Measurements from ENCODE around the gene POP5. TPM values are rescaled to one million over a fixed set of nuclear protein-coding genes. Genes with fewer than 3 reads are reported as not detected.

POP5 gene, protein sequence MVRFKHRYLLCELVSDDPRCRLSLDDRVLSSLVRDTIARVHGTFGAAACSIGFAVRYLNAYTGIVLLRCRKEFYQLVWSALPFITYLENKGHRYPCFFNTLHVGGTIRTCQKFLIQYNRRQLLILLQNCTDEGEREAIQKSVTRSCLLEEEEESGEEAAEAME
- 39.5 TPM for total RNA-seq
- long read RNA-seq, transcript POP5-208 (4 exons, 821 nt): minor isoform, 9 of 44 reads
- long read RNA-seq, transcript POP5-202 (5 exons, 801 nt): major isoform, 15 of 44 reads
- long read RNA-seq, partial matches to known transcripts: 2 of 44 reads
- long read RNA-seq, other reads (novel, unspliced or antisense): 12 of 44 reads

DNA sequence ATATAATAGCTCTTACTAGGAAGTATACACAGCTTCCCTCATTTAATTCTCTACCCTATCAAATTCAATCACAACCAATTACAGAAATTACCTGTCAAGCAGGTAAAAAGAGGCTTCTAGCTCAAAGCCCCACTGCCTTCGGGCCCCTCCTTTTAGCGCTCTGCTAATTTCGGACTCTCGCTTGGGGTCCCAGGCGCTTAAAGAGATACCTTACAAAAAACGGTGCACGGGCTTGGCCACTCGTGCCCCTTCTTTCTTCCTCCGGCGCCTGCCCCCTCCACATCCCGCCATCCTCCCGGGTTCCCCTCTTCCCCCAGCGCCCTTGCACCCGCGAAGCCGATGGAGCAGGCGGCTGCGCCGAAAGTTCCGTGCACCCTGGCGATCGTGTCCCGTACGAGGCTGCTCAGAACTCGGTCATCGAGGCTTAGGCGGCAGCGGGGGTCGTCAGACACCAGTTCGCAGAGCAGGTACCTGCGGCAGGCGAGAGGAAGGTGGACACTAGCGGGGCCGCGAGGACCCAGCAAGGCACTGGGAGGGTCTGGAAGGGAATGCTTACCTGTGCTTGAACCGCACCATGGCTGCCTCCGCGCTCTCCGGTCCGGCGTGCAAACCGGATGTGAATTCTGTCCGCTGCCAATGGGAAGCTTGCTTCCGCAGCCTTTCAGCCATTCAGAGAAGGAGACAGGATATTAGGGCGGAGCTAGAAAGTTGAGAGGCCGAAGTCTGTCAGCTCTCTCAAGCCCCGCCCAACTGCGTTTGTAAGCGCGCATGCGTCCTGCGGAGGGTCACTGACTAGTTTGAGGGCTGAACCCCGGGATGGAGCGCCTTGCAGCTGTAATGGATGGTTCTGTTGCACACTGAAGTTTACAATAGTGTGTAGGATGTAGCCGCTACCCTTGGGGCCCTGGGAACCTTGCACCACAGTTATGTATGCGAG is at the start of gene POP5:
Gene POP5, minus strand, starts transcription at position 616 of the 937 bp plus-strand sequence. Its CDS starts 40 bp downstream, at position 576.
- intact Hi-C loops (cut with DNase I): loop anchor here (10.0 kb wide), 1 partner anchor 134 kb away; the partner anchor contains the start of gene UNC119B
- ATAC-seq: peak; percentile 95 to 96
- peak; percentile 97 for DNase-seq
- H3K27me3 ChIP-seq (ENCODE audit: low read depth): no peaks in the 10 kb centered on the region
- peak within 1 kb of the TSS; percentile 86 for H3K4me3 ChIP-seq
- TF ChIP-seq, protein P1, sequence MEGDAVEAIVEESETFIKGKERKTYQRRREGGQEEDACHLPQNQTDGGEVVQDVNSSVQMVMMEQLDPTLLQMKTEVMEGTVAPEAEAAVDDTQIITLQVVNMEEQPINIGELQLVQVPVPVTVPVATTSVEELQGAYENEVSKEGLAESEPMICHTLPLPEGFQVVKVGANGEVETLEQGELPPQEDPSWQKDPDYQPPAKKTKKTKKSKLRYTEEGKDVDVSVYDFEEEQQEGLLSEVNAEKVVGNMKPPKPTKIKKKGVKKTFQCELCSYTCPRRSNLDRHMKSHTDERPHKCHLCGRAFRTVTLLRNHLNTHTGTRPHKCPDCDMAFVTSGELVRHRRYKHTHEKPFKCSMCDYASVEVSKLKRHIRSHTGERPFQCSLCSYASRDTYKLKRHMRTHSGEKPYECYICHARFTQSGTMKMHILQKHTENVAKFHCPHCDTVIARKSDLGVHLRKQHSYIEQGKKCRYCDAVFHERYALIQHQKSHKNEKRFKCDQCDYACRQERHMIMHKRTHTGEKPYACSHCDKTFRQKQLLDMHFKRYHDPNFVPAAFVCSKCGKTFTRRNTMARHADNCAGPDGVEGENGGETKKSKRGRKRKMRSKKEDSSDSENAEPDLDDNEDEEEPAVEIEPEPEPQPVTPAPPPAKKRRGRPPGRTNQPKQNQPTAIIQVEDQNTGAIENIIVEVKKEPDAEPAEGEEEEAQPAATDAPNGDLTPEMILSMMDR (IDR thresholded peaks at IDR 0.05): no peak
- H3K9me3 ChIP-seq: no peaks in the 10 kb centered on the region
- H3K4me1 ChIP-seq: peaks cover 41% of the 10 kb centered on the region
- peak within 1 kb of the TSS; percentile 74 for H3K27ac ChIP-seq
- peaks cover 40% of the 10 kb centered on the region for H3K36me3 ChIP-seq

DNA sequence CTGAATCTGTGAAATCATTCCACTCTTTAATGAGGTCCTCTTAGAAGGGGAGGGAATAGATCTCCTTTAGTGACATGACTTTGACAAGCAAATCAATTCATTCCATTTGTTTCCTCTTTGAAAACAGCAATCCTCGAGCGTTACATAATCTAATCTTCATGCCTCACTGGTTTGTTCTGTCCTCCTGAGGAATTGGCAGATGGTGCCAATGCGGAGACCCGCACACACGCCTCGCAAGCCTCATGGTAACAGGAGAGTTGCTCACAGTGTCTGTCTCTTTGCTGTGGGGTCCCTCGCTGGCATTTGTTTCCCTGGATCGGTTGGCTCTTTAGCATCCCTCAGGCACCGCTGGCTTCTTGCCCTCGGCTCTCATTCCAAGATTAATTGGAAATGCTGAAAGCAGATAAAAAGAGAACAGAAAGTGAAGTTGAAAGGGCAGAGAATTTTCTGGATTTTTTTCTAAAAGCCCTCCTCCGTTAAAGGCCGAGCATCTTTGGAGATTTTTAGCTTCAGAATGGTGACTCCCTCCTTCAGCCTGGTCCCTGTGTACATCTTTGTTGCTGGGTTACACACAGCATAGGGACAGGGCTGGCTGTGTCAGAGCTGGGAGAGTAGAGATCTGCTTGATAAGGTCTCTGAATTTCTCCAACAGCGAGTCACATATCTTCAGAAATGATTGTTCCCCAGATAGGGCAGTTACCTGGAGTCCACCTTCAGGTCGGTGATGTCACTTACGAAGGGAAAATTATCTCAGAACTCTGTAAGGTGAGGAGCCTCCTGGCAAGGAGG is 49.1 kb upstream of the POP5 start:
- Histone ChIP-seq H3K36me3 (no peaks in the 10 kb centered on the region), H3K27me3 (ENCODE audit: low read depth) (peaks cover 5% of the 10 kb centered on the region), H3K27ac (no peak overlapping the region), H3K4me3 (no peak overlapping the region), H3K4me1 (no peaks in the 10 kb centered on the region), H3K9me3 (no peaks in the 10 kb centered on the region)
- TF ChIP-seq, protein P1 (IDR thresholded peaks at IDR 0.05): no peak
- DNase-seq: no peak
- intact Hi-C loops (cut with DNase I): no loop called here
- no peak for ATAC-seq

DNA sequence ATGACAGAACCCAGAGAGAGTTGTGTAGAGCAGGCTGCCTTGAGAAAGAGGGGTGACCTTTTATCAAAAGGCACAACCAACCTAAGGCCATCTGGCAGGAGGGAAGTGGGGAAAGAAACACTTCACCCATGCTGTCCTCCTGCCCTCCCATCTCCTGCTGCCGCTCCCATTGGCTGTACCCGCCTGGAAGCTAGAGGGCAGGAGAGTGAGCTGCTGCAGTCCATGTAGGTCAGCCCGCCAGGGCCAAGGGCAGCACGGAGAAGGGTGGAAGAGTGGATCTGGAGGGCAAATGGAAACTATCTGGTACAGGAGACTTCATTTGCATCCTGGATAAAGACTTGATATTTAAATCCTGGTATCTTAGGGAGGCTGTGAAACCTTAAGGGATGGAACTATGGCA is 47.7 kb upstream of the POP5 start:
- H3K4me1 ChIP-seq: no peaks in the 10 kb centered on the region
- peaks cover 5% of the 10 kb centered on the region for H3K27me3 ChIP-seq (ENCODE audit: low read depth)
- H3K36me3 ChIP-seq: no peaks in the 10 kb centered on the region
- no peaks in the 10 kb centered on the region for H3K9me3 ChIP-seq
- H3K4me3 ChIP-seq: no peak overlapping the region
- DNase-seq: no peak
- no peak overlapping the region for H3K27ac ChIP-seq
- intact Hi-C loops (cut with DNase I): no loop called here
- TF ChIP-seq, protein P1 (IDR thresholded peaks at IDR 0.05): no peak
- no peak for ATAC-seq

DNA sequence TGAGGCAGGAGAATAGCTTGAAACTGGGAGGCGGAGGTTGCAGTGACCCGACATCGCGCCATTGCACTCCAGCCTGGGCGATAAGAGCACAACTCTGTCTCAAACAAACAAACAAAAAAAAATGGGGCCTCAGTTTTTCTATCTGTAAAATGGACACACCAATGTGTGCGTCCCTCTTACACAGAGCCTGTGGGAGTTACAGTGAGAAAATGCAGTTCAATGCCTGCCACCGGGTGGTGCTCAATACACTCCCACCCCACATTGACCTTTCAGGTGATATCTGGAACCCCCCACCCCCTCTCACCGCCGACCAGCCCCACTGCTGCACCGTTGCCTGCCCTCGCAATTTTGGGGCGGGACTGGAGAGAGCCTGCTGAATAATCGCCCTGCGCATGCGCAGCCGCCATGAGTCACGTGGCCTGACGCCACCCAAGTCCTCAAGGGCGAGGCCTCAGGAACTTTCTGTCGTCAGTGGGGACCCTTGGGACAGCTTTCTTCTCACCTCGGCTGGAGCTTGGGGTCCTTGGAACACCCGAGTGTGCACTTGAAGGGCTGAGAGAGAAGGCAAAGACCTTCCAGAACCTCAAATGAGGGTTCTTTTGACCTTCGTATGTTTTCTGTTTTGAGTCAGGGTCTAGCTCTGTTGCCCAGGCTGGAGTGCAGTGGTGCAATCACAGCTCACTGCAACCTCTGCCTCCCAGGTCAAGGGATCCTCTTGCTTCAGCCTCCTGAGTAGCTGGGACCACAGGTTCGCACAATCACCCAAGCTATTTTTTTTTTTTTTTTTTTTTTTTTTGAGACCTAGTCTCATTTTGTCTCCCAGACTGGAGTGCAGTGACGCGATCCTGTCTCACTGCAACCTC is 44.6 kb upstream of the POP5 start:
- intact Hi-C loops (cut with DNase I): no loop called here
- no peak for ATAC-seq
- Histone ChIP-seq H3K4me1 (no peaks in the 10 kb centered on the region), H3K27me3 (ENCODE audit: low read depth) (no peaks in the 10 kb centered on the region), H3K36me3 (no peaks in the 10 kb centered on the region), H3K9me3 (no peaks in the 10 kb centered on the region), H3K4me3 (no peak overlapping the region), H3K27ac (no peak overlapping the region)
- no peak for DNase-seq
- TF ChIP-seq, protein P1 (IDR thresholded peaks at IDR 0.05): no peak
